ENCODE data around the gene MEGF11.

DNA sequence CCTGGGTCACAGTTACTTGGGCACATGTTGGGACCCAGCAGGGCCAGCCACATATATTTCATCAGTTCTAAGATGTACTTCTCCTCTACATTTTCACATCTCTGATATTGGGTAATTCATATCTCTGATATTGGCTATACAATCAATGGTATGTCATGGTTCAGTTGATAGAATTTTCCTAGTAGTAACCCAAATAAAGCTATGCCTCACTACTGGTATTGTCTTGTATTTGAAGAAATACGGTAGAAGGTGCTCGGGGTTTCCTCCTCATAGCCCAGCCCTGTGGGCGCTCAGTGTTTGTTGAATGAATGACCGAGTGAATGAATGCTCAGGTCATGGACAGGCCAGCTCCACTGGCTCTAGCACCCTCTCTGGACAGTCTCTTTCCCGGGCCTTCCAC lies 290.2 kb downstream of the MEGF11 start:
- TF ChIP-seq, protein P1, sequence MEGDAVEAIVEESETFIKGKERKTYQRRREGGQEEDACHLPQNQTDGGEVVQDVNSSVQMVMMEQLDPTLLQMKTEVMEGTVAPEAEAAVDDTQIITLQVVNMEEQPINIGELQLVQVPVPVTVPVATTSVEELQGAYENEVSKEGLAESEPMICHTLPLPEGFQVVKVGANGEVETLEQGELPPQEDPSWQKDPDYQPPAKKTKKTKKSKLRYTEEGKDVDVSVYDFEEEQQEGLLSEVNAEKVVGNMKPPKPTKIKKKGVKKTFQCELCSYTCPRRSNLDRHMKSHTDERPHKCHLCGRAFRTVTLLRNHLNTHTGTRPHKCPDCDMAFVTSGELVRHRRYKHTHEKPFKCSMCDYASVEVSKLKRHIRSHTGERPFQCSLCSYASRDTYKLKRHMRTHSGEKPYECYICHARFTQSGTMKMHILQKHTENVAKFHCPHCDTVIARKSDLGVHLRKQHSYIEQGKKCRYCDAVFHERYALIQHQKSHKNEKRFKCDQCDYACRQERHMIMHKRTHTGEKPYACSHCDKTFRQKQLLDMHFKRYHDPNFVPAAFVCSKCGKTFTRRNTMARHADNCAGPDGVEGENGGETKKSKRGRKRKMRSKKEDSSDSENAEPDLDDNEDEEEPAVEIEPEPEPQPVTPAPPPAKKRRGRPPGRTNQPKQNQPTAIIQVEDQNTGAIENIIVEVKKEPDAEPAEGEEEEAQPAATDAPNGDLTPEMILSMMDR (IDR thresholded peaks at IDR 0.05), result no peak
- no peak for TF ChIP-seq EZH2 (IDR thresholded peaks at IDR 0.05)

Data from neural progenitor cell (in vitro differentiated cells).